Breast epithelium (tissue), 3 donors: ENCODE data around the gene VPS41.

Experiments
- CTCF ChIP-seq, 3 donors: fragments of 450-650 bp; IDR thresholded peaks; one replicate each; pipeline ENCODE4 v1.5.1; 2016 to 2017; ENCODE audit warnings: antibody characterized with exemption in 3 of 3, mild to moderate bottlenecking in 3 of 3, moderate library complexity in 3 of 3
- POLR2A ChIP-seq: fragments of 450-650 bp; IDR thresholded peaks from one replicate; pipeline ENCODE4 v1.6.1; 2016; ENCODE audit warnings: antibody characterized with exemption, mild to moderate bottlenecking, moderate library complexity
- POLR2AphosphoS5 ChIP-seq, 3 donors: sonication (generic); formaldehyde crosslinking; IDR thresholded peaks; one replicate each; pipeline ENCODE4 v1.6.1; 2017; ENCODE audit warnings: antibody characterized with exemption in 3 of 3

GRCh38 chr7:38795593-38795992 is 113.4 kb downstream of the VPS41 start:
- TF ChIP-seq CTCF (IDR thresholded peaks at IDR 0.05) (no peak), POLR2AphosphoS5 (IDR thresholded peaks at IDR 0.05) (no peak), POLR2A (no peak)
